IMR-90 (cell line): ENCODE data around the gene BTN2A1.

Source experiments
- CTCF ChIP-seq: conservative IDR thresholded peaks from 2 replicates; pipeline ENCODE4 v1.5.1; 2012; ENCODE audit warnings: mild to moderate bottlenecking, low read depth, low read length, improper control_type of control experiment
- ELK1 ChIP-seq: fragments of 150-350 bp; IDR thresholded peaks from 2 replicates; pipeline ENCODE4 v1.6.1; 2016; ENCODE audit warnings: low read depth, mild to moderate bottlenecking, low read length, moderate library complexity, borderline replicate concordance

DNA sequence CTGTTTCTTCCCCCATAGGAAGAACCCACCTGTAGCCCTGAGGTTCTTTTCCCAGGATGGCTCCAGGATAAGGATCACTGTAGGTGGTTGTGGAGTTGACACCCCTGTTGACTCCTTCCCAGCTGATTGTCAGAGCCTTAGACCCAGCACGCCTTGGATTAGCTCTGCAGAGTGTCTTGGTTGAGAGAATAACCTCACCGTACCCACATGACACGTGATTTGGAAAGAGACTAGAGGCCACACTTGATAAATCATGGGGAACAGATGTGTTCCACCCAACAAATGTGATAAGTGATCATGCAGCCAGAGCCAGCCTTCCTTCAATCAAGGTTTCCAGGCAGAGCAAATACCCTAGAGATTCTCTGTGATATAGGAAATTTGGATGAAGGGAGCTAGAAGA lies 43.5 kb upstream of the BTN2A1 start:
- no peak for TF ChIP-seq CTCF
- no peak for TF ChIP-seq ELK1
